GM12878 (cell line): ENCODE data around the gene JMJD6. TPM values are rescaled to one million over a fixed set of nuclear protein-coding genes. Genes with fewer than 3 reads are reported as not detected.

Experiments used
- ATAC-seq: fragments of 200-7000 bp; cut with Tn5 transposase; 3 replicates; pipeline ENCODE4 v1.9.1; 2020; ENCODE audit warnings: mild to moderate bottlenecking, moderate library complexity
- BruUV-seq: library from RNA; stranded (reverse); fragments of 400-500 nt; replicated peaks from 2 replicates; lab custom pipeline; 2021; lab: Mats Ljungman, UMichigan
- CTCF ChIA-PET: fragments of 300-600 bp; sonication (Branson Sonifier 250); formaldehyde crosslinking; extraction: SDS; loops from one replicate; lab custom pipeline; 2021; ENCODE audit warnings: inconsistent platforms; lab: Yijun Ruan, JAX
- POLR2A ChIA-PET: fragments of 350-600 bp; formaldehyde crosslinking; extraction: SDS; loops from one replicate; lab custom pipeline; 2021; ENCODE audit warnings: inconsistent platforms; lab: Charles Lee
- RAD21 ChIA-PET: fragments of 300-600 bp; sonication (Branson Sonifier 250); formaldehyde crosslinking; loops from one replicate; lab custom pipeline; 2023; ENCODE audit warnings: antibody characterized with exemption; ENCODE audit not compliant: unreplicated experiment; lab: Charles Lee
- SMC1A ChIA-PET: fragments of 300-600 bp; sonication (Branson Sonifier 250); formaldehyde crosslinking; loops from one replicate; lab custom pipeline; 2023; ENCODE audit not compliant: unreplicated experiment, uncharacterized antibody; lab: Charles Lee
- DNase-seq: peaks from one replicate; pipeline ENCODE4 v3.0.0-alpha.2; 2011; ENCODE audit warnings: low read depth, low spot score
- FAIRE-seq: peaks from 3 replicates; lab custom pipeline; 2011; peaks lifted over from hg19 to GRCh38; lab: Jason Lieb, UNC
- H2AFZ ChIP-seq: 2 replicates; pipeline ENCODE4 v1.6.0; 2011; ENCODE audit warnings: low read depth, low read length, control low read depth; ENCODE audit not compliant: control insufficient read depth
- H3K27ac ChIP-seq: 2 replicates; pipeline ENCODE4 v1.5.1; 2011; ENCODE audit warnings: control low read depth; ENCODE audit not compliant: control insufficient read depth, insufficient read depth
- H3K27me3 ChIP-seq, 2 experiments: replicated peaks in 1 of 2; 2 replicates each; pipeline versions ENCODE4 v1.6.0 to v1.6.1; 2011; ENCODE audit warnings: low read length in 1 of 2; ENCODE audit not compliant: control insufficient read depth in 2 of 2, insufficient read depth in 2 of 2
- H3K36me3 ChIP-seq, 2 experiments: 2 replicates each; pipeline ENCODE4 v1.5.1; 2011; ENCODE audit warnings: low read length in 1 of 2; ENCODE audit not compliant: control insufficient read depth in 2 of 2, insufficient read depth in 2 of 2
- H3K4me1 ChIP-seq: 2 replicates; pipeline ENCODE4 v1.6.1; 2011; ENCODE audit warnings: mild to moderate bottlenecking, low read length, moderate library complexity, mixed read lengths; ENCODE audit not compliant: control insufficient read depth, insufficient read depth
- H3K4me2 ChIP-seq: 2 replicates; pipeline ENCODE4 v1.6.0; 2011; ENCODE audit warnings: control low read depth; ENCODE audit not compliant: control insufficient read depth, insufficient read depth
- H3K4me3 ChIP-seq: fragments of 200-600 bp; sonication (generic); 2 replicates; pipeline ENCODE4 v1.5.1; 2016
- H3K79me2 ChIP-seq: 2 replicates; pipeline ENCODE4 v1.6.0; 2011; ENCODE audit warnings: low read length; ENCODE audit not compliant: control insufficient read depth, insufficient read depth
- H3K9ac ChIP-seq: 2 replicates; pipeline ENCODE4 v1.8.0; 2011; ENCODE audit warnings: low read length, control low read depth, mixed read lengths; ENCODE audit not compliant: control insufficient read depth, insufficient read depth
- H3K9me3 ChIP-seq: replicated peaks from 3 replicates; pipeline ENCODE4 v1.5.1; 2011; ENCODE audit warnings: mild to moderate bottlenecking, low read length; ENCODE audit not compliant: control insufficient read depth, insufficient read depth
- H4K20me1 ChIP-seq: 2 replicates; pipeline ENCODE4 v1.6.0; 2011; ENCODE audit not compliant: control insufficient read depth, insufficient read depth
- ATF3 ChIP-seq: IDR thresholded peaks from 2 replicates; pipeline ENCODE4 v1.6.1; 2011; ENCODE audit warnings: low read depth, mild to moderate bottlenecking, low read length, moderate library complexity, borderline replicate concordance; ENCODE audit errors: extremely low read depth
- BCLAF1 ChIP-seq: fragments of 450-650 bp; IDR thresholded peaks from 2 replicates; pipeline ENCODE4 v1.6.1; 2017; ENCODE audit warnings: antibody characterized with exemption, mild to moderate bottlenecking, moderate library complexity
- CEBPZ ChIP-seq: fragments of 150-350 bp; IDR thresholded peaks from 2 replicates; pipeline ENCODE4 v1.6.1; 2016; ENCODE audit warnings: low read depth, low read length
- E2F8 ChIP-seq: fragments of 450-650 bp; IDR thresholded peaks from 2 replicates; pipeline ENCODE4 v1.6.1; 2018; ENCODE audit warnings: mild to moderate bottlenecking, low read depth, moderate library complexity; ENCODE audit not compliant: partially characterized antibody
- HDGF ChIP-seq: fragments of 450-650 bp; IDR thresholded peaks from 2 replicates; pipeline ENCODE4 v1.6.1; 2016; ENCODE audit warnings: antibody characterized with exemption
- MYC ChIP-seq: IDR thresholded peaks from 2 replicates; pipeline ENCODE4 v1.6.1; 2011; ENCODE audit warnings: mild to moderate bottlenecking, low read length, moderate library complexity, inconsistent platforms; ENCODE audit not compliant: insufficient read depth, insufficient replicate concordance, insufficient read length, severe bottlenecking
- PAX8 ChIP-seq: fragments of 450-650 bp; IDR thresholded peaks from 2 replicates; pipeline ENCODE4 v1.6.1; 2017; ENCODE audit warnings: mild to moderate bottlenecking, moderate library complexity
- RELB ChIP-seq: fragments of 450-650 bp; IDR thresholded peaks from 2 replicates; pipeline ENCODE4 v1.6.1; 2017; ENCODE audit warnings: low read depth, mild to moderate bottlenecking, moderate library complexity
- ZNF217 ChIP-seq: fragments of 450-650 bp; IDR thresholded peaks from 2 replicates; pipeline ENCODE4 v1.6.1; 2017; ENCODE audit warnings: antibody characterized with exemption, mild to moderate bottlenecking
- ZNF274 ChIP-seq: IDR thresholded peaks from one replicate; pipeline ENCODE4 v1.8.0; 2011; ENCODE audit not compliant: insufficient read length, insufficient read depth
- WGBS: methylation state at CpG from one replicate; pipeline ENCODE4 v1.1.6; 2016; ENCODE audit warnings: low lambda C conversion rate; ENCODE audit not compliant: insufficient replicate concordance, insufficient coverage; ENCODE audit errors: missing lambda C conversion rate; 5-methylcytosine and 5-hydroxymethylcytosine counted together
- in situ Hi-C: fragments of 300-500 bp; cut with MboI; formaldehyde crosslinking; loops from 9 replicates; pipeline ENCODE4 v1.14.3; 2018; ENCODE audit warnings: mixed read lengths
- intact Hi-C: fragments of 100-400 bp; cut with micrococcal nuclease; formaldehyde crosslinking; loops from one replicate; pipeline ENCODE4 v1.14.2; 2022; ENCODE audit not compliant: unreplicated experiment
- polyA plus RNA-seq, 11 experiments: library from polyadenylated mRNA; depleted of rRNA in 4 of 11; unstranded in 6 of 11; stranded (reverse) in 5 of 11; fragments of >200 nt; fragmentation: Nextera tagmentation in 4 of 11; fragmentation: Illumina TruSeq in 1 of 11; extraction: Ambion mirVana in 4 of 11; extraction: Trizol in 1 of 11; gene quantifications; 1 replicate in 1 of 11; 2 replicates in 10 of 11; pipeline versions ENCODE4 v1.2.1 to v1.2.3, GENCODE V29; 2011 to 2016; ENCODE audit warnings: inconsistent platforms in 2 of 11, missing spikeins in 2 of 11, low read depth in 1 of 11
- total RNA-seq, 4 experiments: library from RNA; depleted of rRNA in 3 of 4; stranded (reverse); fragments of >200 nt in 3 of 4; fragmentation: Illumina TruSeq in 1 of 4; extraction: Trizol in 1 of 4; gene quantifications; 2 replicates each; pipeline versions ENCODE4 v1.2.1 to v1.2.3, GENCODE V29; 2013 to 2021
- TF ChIP-seq, protein P1 (sequence below): IDR thresholded peaks from 2 replicates; pipeline ENCODE4 v1.6.1; 2012; ENCODE audit warnings: low read depth, low read length, improper control_type of control experiment

The JMJD6 gene
- total and polyA plus RNA-seq, 10 of the 15 experiments (the other 5 are each of a cell fraction or from before 2014, with no cell fraction given): 1.2 to 36.0 (median 22.2) TPM

GRCh38 chr17:76674600-76674999 lies 51.8 kb downstream of the JMJD6 start:
- ChIA-PET SMC1A (interaction anchor here (1.3 kb wide), 1 partner anchor 16 kb away, joined by 3 read pairs; no protein-coding TSS in a partner anchor), CTCF (interaction anchor here (0.7 kb wide), 1 partner anchor 50 kb away, joined by 4 read pairs; no protein-coding TSS in a partner anchor), POLR2A (no interaction called here), RAD21 (no interaction called here)
- DNase-seq (no peak), FAIRE-seq (no peak), ATAC-seq (no peak)
- TF ChIP-seq E2F8 (no peak), MYC (no peak), ZNF217 (no peak), PAX8 (no peak), ATF3 (no peak), BCLAF1 (no peak), ZNF274 (no peak), HDGF (no peak), RELB (no peak), CEBPZ (no peak)
- TF ChIP-seq, protein P1, sequence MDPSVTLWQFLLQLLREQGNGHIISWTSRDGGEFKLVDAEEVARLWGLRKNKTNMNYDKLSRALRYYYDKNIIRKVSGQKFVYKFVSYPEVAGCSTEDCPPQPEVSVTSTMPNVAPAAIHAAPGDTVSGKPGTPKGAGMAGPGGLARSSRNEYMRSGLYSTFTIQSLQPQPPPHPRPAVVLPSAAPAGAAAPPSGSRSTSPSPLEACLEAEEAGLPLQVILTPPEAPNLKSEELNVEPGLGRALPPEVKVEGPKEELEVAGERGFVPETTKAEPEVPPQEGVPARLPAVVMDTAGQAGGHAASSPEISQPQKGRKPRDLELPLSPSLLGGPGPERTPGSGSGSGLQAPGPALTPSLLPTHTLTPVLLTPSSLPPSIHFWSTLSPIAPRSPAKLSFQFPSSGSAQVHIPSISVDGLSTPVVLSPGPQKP: no peak
- peaks cover 5% of the 10 kb centered on the region for H3K4me1 ChIP-seq
- WGBS: 99% methylated on average over 5 of the region's 5 CpGs
- H3K9ac ChIP-seq: no peak overlapping the region
- in situ Hi-C loops: no loop called here
- H3K4me3 ChIP-seq: no peak overlapping the region
- H3K4me2 ChIP-seq: no peak overlapping the region
- intact Hi-C loops: no loop called here
- no peaks in the 10 kb centered on the region for H3K36me3 ChIP-seq
- H3K27ac ChIP-seq: no peak overlapping the region
- H2AFZ ChIP-seq: no peak overlapping the region
- H3K79me2 ChIP-seq: no peaks in the 10 kb centered on the region
- peaks cover 0 to 5% of the 10 kb centered on the region in 2 experiments; a peak in 2 of 4 replicates for H3K27me3 ChIP-seq
- BruUV-seq: no TSS peak
- no peaks in the 10 kb centered on the region for H4K20me1 ChIP-seq
- H3K9me3 ChIP-seq: no peaks in the 10 kb centered on the region; the same call in 2 of the 3 replicates
